GM19023 (cell line): ENCODE data around the gene ZCCHC7.
"Not testable (repeated sequence)": the region's sequence is repeated elsewhere in the genome, so short reads cannot be mapped to it uniquely, and the experiment has no call there.

Experiments
- ATAC-seq: cut with Tn5 transposase; IDR thresholded peaks from one replicate; pipeline ENCODE4 v1.9.1; 2021; ENCODE audit warnings: mild to moderate bottlenecking, moderate library complexity; ENCODE audit not compliant: unreplicated experiment

The ZCCHC7 gene

DNA sequence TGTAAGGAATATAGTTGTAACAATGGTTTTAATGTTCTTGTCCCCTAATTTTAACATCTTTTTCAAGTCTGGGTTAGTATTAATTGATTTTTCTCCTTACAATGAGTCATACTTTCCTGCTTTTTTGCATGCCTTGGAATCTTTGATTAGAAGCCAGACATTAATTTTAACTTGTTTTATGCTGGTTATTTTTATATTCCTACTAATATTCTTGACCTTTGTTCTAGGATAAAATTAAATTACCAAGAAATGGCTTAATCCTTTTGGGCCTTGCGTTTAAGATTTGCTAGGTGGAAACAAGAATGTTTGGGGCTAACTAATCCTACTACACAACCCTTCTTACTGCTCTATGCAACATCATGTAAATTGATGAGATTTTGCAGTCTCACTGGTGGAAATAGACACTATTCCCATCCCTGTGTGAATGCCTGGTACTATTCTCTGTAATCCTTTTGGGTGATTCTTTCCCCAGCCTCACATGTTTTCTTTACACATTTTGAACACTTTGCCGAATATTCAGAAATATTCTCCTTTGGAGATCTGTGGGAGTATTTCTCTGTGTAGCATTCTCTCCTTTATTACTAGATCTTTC, 47.2 kb downstream of the ZCCHC7 start:
- ATAC-seq: no peak

- no peak for ATAC-seq
Measured at GRCh38 chr9:37172557-37172956, 52.2 kb downstream of the ZCCHC7 start.

GRCh38 chr9:37174247-37174646, 53.9 kb downstream of the ZCCHC7 start:
- no peak for ATAC-seq

- no peak for ATAC-seq
Measured at GRCh38 chr9:37178742-37179141, 58.4 kb downstream of the ZCCHC7 start.

DNA sequence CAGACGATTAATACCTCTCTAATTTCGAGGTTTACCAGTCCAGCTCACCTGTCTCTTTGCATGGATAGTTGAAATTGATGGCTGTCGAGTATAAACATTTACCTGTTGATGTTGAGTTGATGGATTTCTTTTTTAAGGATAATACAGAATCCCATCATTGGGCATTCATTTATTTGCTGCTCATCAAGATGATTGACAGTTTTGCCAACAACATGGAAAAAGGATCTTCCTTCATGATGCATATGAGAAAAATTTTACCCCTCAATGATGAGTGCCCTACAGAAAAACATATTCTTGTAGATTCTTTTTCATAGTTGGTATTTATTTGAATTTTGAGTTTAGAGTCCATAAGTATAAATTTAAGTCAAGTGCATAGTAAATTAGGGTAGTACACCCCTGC, 59.2 kb downstream of the ZCCHC7 start:
- no peak for ATAC-seq

DNA sequence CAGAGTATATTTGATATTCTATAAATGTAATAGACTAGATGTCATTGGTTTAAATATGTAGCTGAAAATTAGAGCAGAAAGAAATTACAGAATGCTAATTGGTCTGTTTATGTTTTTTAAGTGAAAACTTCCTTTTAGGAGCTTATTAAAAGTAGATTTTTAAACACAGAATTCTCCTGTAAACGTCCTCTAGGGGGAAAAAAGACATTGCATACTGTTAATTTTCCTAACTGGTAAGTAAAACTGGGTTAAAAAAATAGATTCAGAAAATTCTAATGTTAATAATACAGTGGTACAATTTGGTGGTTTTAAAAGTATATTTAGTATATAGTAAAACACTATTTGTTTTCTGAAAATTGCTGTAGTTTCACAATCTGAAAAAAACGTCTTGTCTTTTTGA, 59.8 kb downstream of the ZCCHC7 start:
- no peak for ATAC-seq

- ATAC-seq: no peak
Measured at GRCh38 chr9:37182718-37183117, 62.3 kb downstream of the ZCCHC7 start.

DNA sequence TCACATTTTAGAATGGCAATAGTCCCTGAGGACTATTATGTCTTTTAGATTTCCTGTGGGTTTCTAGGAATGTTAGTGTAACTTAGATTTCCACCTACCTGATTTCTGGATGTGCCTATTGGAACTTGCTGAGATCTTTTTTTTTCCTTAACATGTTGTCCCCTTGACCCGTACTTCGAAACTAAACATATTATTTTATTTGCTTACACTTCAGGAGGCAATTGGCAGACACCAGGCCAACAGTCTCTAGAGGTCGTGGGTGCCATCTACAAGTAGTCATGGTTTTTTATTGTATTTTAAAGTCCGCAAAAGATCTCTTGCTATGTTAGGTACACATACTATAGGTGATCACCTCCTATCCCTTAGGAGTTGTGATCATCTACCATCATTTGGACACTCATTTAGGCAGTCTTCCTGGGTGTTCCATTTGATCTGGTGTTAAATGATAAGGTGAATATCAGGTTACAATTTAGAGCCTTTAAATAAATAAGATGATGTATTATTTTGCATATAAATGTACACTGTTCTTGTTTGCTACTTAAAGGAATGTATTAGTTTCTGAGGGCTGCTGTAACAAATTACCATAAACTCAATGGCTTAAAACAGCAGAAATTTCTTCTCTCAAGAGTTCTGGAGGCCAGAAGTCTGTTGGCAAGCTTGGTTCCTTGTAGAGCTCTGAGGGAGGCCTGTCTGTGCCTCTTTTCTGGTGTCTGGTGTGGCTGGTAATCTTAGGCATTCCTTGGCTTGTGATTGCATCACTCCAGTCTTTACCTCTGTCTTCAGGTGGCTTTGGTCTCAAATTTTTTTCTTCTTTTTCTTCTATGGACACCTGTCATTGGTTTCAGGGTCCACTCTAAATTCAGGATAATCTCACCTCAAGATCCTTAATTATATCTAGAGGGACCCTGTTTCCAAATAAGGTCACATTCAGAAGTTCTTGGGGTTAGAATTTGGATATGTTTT, 64.8 kb downstream of the ZCCHC7 start:
- no peak for ATAC-seq

- peak; percentile 57 for ATAC-seq
Measured at GRCh38 chr9:37187292-37187691, 66.9 kb downstream of the ZCCHC7 start.

GRCh38 chr9:37187713-37188439, 67.5 kb downstream of the ZCCHC7 start:
- ATAC-seq: peak; percentile 70

DNA sequence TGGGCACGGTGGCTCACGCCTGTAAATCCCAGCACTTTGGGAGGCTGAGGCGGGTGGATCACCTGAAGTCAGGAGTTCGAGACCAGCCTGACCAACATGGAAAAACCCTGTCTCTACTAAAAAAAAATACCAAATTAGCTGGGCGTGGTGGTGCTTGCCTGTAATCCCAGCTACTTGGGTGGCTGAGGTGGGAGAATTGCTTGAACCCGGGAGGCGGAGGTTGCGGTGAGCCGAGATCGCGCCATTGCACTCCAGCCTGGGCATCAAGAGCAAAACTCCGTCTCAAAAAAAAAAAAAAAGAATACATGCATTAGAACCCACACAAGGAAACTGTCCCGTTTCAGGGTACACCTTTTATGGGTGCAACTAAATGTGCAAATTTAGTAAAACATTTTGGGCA, 70.4 kb downstream of the ZCCHC7 start:
- ATAC-seq: not testable (repeated sequence)

- ATAC-seq: no peak
Measured at GRCh38 chr9:37191403-37192089, 71.2 kb downstream of the ZCCHC7 start.

GRCh38 chr9:37192803-37193202, 72.4 kb downstream of the ZCCHC7 start:
- no peak for ATAC-seq

- ATAC-seq: no peak
Measured at GRCh38 chr9:37197158-37198038, 77.0 kb downstream of the ZCCHC7 start.

- no peak for ATAC-seq
Measured at GRCh38 chr9:37198039-37198729, 77.8 kb downstream of the ZCCHC7 start.

DNA sequence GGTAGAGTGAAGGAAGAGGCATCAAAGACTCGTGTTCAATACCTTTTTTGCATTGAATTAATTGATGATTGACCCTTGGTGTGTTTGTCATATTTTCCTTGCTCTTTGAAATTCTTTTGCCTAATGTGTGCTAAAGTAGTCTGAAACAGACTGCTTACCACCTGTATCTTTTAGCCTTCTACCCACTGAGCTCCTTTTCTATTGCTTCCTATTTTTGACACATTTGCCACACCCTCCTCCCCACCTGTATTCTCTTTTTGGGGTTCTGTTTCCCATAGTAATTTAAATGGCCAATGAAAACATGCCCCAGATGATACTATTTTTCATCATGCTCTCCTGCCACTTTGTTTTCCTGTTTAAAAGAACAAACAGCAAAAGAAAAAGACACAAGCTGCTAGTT, 78.5 kb downstream of the ZCCHC7 start:
- no peak for ATAC-seq

- no peak for ATAC-seq
Measured at GRCh38 chr9:37200433-37201005, 80.1 kb downstream of the ZCCHC7 start.

GRCh38 chr9:37201581-37201980, 81.2 kb downstream of the ZCCHC7 start:
- ATAC-seq: no peak

DNA sequence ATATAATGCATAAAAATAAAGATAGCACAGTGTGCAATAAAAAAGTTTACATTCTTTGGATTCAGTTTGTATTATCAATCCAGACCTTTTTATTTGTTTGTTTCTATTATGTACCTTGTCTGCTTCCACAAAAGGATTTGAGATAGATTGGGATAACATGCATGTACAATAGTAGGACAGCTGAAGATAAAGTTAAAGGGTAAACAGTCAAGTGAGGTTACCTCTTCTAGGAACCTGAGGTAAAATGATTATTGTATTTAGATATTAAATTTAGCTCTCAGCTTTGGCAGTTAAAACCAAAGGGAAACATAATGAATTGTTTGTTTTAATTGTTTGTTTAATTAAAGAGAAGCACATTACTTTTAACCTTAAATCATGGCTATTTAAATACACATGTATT, 81.7 kb downstream of the ZCCHC7 start:
- no peak for ATAC-seq
